GM21786 (cell line): ENCODE results near the gene SH2D2A.

Experiments used
- ATAC-seq: cut with Tn5 transposase; IDR thresholded peaks from one replicate; pipeline ENCODE4 v1.9.1; 2021; ENCODE audit not compliant: unreplicated experiment

Gene SH2D2A

DNA sequence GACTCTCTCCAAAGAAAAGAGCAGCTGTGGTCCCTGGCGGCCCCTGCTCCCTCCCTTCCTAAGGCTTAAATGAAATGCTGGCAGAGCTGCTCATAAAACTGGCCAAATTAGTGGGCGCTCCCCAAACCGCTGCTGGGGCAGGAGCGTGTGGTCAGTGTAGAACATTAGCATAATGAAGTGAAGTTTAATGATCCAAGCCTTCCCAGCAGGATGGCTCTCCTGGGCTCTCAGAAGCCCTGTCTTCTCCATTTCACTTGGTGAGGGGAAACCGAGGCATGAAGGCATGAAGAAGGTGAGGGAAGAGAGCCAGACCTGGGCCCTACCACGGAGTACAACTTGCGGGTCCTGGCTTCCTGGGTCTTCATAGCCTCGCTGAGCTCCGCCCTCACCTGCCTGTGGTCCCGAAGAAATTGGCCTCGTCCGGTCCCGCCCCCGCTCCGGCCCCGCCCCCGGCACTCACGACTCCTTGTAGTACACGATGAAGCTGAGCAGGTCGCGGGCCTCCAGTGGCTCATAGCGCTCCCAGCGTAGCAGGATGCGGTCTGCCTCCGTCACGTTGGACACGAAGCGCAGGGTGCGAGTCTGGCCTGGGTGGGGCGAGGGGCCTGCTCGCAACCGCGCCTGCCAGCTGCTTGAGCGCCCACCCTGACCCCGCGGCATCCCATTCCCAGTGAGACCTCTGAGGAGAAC, 32.0 kb upstream of the SH2D2A start:
- ATAC-seq, result no peak

DNA sequence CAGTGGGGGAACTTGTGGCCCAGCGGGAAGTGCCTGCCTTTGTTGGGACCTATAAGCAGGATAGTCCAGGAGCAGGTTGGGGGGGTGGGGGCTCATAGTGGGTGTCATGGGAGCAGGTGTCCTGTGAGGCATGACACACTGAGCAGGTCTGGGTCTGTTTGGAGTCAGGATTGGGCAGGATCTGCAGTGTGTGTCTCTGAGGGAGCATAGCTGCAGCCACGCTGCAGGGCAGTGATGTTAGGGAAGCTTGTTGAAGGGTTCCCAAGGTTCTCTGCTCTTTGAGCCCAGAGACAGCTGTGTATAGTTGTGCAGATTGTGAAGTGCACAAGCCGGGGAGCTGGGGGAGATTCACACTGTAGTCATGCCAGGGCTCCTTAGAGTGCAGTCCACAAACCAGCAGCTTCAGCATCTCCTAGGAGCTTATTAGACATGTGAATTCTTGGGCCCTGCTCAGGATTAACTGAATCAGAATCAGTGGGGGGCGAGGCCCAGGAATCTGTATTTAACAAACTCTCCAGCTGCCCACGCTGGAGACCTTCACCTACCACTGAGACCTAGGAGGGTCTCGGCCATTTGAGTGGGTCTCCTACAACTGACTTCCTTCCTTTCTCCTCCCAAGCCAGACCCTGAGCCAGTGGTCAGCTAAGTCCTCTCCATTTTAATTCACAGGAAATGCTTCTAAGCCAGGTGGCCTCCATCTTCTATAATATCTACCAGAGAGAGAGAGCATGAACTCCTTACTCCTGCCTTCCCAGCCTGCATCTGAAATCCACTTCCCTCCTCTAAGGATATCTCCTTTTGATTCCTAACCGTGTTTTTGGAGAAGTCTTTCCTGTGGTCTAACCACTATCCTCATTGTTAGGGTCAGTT, 31.2 kb upstream of the SH2D2A start:
- ATAC-seq, result no peak

DNA sequence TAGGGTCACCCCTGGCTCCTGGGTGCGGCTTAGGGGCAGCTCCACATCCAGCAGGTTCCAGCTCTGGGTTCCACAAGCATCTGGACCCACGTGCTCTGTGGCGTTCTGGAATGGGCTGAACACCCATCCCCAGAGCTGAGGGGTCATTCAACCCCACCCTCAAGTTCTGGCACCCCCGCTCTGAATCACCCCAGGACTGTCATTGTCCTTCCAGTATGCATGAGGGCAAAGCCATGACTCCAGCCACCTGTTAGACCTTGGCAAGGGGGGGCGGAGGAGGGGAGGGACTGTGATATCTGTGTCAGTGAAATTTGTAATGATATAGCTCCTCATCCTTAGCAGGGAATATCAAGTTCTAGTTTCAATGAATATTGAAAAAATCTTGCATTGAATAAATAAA, 30.0 kb upstream of the SH2D2A start:
- no peak for ATAC-seq

DNA sequence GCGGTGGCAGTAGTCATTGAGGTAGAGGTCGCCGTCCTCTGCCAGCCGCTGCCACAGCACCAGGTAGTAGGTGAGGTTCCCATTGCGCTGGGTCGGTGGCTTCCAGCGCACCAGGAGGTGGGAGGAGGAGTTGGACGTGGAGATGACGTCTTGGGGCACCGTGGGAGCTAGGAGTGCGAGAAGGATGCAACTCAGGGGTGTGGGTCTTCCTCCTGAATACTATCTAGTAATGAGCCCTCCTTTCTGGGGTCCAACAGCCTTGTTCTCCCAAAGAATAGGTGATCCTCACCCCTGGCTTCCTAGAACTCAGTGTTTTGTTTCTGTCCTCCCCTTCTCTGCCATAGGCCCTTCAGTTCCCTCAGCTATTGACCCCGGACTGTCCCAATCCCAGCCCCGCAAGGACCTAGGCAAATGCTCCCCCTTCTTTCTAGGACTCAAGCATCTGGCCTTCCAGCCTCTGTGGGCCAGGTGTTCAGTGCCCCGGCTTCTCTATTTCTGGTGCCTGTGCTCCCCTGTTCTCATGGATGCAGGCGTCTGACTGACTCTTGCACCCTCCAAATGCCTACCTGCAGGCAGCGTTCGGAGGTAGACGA, 29.4 kb upstream of the SH2D2A start:
- no peak for ATAC-seq

DNA sequence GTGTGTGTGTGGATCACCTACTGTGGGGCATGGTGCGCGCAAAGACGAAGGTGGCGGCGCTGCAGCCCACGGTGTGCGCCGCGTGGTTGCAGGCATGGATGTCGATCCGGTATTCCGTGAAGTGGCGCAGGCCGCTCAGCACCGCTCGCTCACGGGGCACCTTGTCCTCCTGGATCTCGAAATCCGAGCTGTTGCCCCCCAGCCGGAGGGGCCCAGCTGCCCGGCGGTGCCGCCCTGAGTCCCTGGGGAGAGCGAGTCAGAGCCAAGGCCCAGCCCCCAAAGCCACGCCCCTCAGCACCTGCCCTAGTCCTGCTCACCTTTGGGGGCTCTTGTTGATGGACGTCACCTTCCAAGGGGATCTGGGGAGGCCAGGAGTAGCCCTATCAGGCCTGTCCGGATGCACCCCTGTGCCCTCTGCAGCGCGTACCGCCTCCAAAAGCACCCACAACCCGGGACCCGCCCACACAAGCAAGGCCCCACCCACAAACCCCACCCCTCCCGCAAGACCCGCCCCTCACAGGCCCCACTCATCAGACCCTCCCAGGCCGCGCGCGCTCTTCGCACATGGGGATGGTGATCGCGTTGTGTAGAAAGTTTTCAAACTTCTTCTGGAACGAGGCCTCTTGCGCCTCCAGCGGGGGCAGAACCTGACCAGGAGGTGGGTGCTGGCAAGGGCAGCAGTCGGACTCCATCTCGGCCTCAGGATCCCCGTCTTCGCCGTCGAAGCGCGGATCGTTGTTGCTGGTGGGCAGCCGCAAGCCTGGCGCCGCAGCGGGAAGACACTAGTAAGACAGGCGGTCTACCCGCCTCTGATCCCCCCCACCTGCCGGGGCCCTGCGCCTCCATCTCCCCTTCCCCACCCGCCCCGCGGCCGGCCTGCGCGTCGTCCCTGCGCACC, 28.7 kb upstream of the SH2D2A start:
- ATAC-seq, result no peak

DNA sequence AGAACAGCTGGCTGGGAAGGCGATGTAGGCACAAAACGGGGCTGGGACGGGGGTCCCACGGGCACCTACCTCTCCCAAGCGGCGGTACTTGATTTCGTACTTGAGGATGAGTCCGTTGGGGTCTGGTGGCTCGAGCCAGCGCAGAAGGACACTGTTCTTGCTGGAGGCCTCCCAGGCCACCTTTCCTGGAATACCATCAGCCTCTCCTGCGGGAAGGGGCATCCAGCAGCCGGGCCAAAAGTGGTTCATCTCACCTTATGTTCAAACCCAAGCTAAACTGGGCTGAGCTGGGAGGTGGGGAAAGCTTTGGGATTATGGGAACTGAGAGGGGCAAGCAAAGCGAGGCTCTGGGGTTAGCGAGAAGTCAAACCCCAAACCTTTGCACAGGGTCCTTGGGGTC, 28.0 kb upstream of the SH2D2A start:
- no peak for ATAC-seq

DNA sequence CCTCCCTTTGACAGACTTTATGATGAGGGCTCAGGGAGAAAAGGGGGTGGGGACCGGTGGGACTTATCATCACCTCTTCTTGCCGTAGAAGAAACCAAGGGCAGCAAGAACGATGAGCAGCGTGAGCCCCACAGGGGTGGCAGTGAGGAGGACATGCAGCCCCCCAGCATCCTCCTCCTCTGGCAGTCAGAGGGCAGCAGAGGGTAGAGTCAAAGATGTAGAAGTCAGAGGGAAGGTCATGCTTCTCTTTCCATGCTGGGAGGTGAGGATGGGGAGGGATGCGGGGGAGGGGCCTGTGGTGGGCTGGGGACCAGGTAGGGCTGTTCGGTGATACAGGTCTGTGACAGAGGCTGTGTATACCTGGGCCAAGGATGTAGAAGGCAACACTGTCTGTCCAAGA, 27.5 kb upstream of the SH2D2A start:
- no peak for ATAC-seq

DNA sequence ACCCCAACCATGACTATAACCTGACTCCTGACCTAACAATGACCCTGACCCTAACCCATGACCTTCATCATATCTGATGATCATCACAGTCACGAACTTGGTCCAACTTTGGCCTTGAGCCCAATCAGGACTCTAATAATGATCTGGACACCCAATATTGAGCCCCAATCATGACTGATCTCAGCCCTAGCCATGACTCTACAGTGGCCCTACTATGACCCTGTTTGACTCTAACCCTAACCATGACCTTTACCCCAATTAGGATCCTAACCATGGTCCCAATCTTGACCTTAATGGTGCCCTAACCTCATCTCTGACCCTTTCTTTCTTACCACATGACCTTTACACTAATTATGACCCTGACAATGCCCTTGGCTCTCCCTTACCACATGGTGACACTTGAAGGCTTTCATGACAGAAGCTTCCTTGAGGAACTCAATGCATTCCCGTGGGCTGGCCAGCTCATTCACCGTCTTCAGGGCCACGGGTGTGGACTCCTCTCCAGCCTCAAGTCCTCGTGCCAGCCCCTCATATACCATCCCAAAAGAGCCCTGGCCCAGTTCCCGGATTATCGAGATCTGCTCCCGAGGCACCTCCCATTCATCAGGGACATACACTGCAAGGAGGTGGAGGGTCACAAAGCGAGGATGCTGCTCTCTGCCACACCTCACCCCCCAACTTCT, 26.1 kb upstream of the SH2D2A start:
- no peak for ATAC-seq

DNA sequence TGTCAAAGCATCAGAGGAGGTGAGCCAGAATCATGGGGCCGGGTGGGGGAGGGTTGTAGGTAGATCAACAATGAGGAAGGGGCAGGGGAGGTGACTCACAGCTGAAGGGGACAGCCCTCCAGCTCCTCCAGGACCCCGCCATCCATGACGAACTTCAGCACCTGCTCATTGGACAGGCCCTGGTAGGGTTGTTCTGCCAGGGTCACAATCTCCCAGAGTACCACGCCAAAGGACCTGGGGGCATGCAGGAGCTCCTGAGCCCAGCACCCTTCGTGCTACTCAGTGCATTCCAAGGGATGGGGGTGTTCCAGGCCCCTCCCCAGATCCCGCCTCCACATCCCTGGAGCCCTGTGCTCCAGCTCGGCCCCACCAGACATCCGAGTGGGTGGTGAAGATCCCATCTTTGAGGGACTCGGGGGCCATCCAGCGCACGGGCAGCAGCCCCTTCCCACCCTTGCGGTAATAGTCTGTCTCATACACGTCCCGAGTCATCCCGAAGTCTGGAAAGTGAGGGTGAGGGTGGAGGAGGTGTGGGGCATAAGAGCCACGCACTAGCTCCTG, 24.7 kb upstream of the SH2D2A start:
- no peak for ATAC-seq

DNA sequence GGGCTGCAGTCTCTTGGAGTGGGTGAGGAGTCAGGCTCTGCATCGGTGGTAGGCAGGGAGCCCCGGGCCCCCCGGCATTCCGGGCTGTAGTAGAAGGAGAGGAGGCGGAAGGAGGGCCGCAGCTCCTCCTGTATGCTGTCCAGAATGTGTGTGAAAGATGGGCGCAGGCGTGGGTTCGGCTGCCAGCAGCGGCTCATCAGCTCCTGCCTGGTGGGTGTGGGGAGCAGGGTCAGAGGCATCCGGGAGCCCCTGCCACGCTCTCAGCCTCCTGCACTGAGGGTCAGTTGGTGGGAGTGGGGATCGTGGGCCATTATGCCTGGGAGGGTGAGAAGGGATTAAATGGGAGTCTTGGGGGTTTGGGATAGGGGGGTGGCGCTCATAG, 24.2 kb upstream of the SH2D2A start:
- ATAC-seq, result no peak

DNA sequence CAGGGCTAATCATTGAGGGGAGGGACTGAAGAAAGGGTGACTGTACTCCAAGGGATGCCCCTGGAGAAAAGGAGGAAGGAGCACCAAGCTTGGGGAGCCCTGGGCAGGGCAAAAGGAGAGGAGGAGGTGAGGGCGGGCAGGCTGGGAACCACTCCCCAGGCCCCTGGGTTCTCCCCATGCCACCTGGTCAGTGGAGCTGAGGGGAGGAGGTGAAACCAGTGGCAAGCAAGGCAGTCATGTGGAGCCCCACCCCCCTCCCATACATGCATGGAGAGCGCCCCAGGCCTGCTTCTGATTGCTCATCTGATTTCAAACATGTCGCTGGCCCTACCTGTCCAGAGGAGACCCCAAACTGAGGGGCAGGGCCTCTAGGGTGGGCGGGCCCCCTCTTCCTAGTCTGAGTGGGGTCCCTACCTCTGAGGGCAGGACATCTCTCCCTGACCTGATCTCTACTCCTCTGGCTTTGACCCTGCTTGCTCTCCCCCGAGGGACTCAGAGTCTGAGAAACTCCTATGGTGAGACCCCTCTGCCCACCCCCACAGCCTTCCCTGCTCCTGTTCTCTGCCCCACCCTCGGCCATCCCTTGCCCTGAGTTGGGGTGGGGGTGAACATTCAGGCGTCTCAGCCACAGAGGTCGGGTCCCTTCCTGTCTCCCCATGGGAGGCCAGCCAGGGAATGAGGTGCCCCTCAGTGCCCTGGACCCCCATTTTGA, 23.7 kb upstream of the SH2D2A start:
- ATAC-seq, result no peak

DNA sequence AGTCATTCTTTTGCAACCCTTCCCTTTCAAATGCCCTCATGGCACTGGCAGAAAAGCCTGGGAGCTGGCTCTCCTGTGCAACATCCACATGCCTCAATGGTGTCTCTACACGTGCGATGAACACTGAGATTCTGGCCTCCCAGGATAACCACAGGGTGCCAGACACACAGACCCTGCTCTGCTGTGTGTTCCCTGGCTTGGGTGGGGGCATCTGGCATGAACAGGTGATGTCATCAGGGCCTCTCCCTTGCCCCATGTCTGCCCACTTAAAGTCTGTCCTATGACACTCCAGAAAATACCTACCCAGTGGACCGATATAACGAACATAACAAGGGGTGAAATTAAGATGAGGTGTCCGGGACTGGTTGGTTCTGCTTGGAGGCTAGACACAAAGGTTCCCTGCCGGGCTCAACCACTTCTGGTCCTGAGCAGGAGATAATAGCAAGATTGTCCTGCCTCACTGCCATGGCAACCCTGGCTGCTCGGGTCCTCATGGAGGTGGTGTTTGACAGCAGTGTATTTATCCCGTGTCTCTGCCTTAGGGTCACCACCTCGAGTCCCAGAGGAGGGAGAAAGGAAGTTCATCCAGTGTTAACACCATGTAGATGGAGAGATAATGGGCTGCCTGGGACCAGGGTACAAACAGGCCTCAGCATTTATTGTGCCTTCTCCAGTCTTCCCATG, 22.9 kb upstream of the SH2D2A start:
- ATAC-seq, result no peak

DNA sequence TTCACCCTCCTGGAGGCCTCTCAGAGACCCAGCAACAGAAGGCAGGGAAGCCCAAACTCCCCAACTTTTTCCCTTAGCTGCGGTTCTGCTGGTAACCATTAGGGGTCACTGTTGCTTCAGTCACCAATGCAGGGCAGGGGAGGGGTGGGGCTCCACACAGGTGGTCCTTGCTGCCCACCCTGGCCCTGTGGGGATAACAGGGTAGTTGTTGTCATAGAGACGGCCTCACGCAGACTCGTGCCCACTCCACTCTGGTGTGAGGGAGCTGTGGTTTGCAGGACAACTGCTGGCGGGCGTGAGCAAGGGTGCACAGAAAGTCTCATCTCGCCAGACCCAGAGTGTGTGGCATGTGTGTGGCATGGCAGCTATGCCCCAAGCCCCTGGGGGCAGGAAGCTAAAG, 22.3 kb upstream of the SH2D2A start:
- no peak for ATAC-seq

DNA sequence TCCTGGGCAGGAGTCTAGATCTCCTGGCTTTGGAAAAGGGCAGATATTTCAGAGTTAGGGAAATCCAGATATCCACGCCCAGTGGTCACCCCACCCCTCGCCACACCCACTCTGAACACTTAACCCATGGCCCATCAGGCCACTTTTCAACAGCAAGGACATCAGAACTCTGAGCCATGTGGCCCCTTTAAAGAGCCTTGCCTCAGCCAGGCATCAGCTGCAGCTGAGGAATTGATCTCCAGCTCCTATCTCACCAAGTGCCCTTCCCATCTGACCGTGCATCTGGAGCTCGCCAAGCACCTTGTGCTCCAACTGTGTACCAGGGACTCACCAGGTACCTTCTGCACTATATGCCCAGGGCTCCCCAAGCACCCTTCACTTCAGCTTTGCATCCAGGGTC, 20.2 kb upstream of the SH2D2A start:
- no peak for ATAC-seq

DNA sequence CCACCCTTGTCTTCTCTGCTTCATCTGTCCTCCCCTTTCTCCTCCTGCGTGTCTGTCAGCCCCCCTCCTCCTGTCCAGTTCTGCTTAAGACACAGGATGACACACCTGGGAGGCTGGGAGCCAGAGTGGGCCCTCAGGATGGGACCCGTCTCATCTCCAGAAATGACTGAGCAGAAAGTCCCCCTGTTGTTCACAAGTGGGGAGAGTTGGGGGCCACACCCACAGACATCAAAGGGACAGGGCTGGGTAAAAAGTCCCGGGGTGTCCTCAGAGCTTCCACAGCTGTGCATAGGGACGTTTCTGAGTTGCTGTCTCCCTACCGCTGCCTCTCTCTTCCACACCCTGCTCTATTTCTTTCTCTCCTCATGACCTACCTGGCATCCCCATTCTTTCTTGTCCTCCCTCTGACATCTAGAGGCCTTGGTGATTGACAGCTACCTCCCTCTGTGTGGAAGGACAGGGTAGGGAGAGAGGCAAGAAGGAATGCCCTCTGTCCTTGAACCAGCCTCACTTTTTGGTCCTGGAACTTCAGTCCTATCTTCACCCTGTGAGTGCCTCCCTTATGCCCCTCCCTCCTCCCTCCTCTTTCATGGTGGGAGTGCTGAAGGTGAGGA, 19.5 kb upstream of the SH2D2A start:
- ATAC-seq, result peak; percentile 71

DNA sequence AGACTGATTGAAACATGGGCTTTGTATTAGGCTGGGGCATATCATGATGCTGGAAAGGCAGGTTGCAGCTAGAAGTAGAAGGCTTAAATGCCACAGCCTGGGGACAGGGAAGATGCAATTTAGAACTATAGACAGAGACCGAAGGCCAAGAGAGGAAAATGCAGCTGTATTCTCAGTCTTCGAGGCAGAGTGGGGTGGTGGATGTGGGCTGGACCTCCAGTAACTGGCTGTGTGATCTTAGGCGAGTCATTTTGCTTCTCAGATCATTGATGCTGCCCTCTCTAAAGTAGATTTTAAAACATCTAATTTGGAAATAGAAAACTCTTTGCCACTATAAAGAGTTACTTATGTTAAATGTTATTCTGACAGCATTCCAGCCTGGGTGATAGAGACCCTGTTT, 17.7 kb upstream of the SH2D2A start:
- ATAC-seq, result no peak

DNA sequence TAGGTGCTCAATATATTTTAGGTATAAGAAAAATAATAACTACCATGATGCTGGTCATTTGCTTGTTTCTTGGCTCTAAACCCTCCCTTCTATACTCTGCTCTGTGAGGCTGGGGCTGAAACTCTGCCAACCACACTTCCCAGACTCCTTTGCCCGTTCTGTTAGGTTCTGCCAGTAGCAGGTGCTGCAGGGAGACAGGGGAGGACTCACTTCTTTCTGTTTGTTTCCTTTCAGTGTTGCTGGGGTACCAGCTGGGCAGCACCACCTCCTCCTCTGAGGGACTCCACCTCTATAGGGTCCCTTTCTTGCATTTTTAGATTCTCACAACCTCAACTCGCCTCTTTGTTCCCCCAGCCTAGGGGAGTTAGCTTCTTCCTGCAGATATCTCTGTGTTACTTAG, 17.0 kb upstream of the SH2D2A start:
- no peak for ATAC-seq

DNA sequence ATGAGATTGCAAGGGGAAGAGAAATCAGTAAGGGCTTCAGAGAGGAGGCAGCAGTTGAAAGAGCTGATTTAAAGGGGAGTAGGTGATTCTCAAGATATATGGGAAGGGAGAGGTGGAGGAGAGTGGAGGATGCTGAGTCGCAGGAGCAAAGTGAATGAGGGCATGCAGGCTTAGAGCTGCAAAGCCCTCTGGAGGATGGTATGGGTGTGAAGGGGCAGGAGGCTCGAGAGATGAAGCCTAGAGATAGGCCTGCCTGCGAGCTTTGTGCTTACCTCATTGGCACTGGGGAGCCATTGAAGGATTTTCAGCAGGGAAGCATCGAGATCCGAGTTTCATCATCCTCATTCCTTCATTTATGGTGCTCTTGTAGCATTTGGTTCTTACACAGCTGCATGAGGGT, 15.8 kb upstream of the SH2D2A start:
- ATAC-seq, result no peak
